HG03039 (cell line): ENCODE results near the gene EFEMP1.
A peak's percentile ranks its signal among the peaks of the same experiment; 100 is the strongest.

Source experiments
- ATAC-seq: cut with Tn5 transposase; IDR thresholded peaks from one replicate; pipeline ENCODE4 v1.9.1; 2021; ENCODE audit warnings: mild to moderate bottlenecking, moderate library complexity; ENCODE audit not compliant: unreplicated experiment

EFEMP1 gene

GRCh38 chr2:55923091-55923981 is at the start of gene EFEMP1:
EFEMP1 (minus strand) TSS chr2:55923782; CDS start chr2:55922440, 1,342 bp downstream.
- ATAC-seq, result peak; percentile 48

- ATAC-seq, result no peak
These were observed 46.9 kb upstream of the EFEMP1 start for GRCh38 chr2:55970500-55970899.

DNA sequence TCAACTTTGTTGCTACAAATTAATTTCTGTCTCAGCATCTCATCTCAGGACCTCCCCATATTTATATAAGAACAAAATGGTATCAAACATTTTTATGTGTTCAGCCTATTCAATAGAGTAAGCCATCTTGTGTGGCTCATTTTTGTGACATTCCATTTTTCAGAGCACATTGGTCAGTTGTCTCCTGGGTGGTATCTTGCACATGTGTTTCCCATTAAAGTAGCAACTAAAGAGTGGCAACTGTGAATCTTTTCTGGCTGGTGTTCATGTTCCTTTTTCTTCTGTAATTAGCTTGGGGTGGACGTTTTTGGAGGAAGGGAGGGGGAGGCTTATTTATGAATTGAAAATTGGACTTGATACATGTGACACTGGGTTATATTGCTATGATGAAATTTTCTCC is 45.4 kb upstream of the EFEMP1 start:
- ATAC-seq, result no peak

GRCh38 chr2:55966401-55967118 is 43.0 kb upstream of the EFEMP1 start:
- no peak for ATAC-seq

GRCh38 chr2:55965966-55966365 is 42.4 kb upstream of the EFEMP1 start:
- no peak for ATAC-seq

- no peak for ATAC-seq
These were observed 41.7 kb upstream of the EFEMP1 start for GRCh38 chr2:55965276-55965675.

DNA sequence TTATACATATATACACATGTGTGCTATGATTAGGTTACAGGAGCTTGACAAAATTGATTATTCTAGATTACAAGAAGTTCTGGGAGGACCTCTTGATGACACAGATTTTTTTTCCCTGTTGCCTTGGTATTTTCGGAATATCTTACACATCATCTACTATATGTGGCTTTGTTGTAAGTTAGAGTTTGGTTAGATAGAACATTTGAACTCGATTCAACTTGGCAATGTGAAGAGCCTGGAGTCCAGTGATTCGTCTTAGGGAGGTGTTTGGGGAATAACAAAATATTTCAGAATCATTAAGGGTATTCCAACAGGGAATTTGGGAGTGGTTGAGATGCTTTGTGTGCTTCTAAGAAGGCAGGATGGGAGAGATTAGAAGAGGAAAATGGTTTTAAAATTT is 39.3 kb upstream of the EFEMP1 start:
- no peak for ATAC-seq

GRCh38 chr2:55961318-55961911 is 37.8 kb upstream of the EFEMP1 start:
- ATAC-seq, result no peak

- no peak for ATAC-seq
These were observed 35.2 kb upstream of the EFEMP1 start for GRCh38 chr2:55958756-55959155.

DNA sequence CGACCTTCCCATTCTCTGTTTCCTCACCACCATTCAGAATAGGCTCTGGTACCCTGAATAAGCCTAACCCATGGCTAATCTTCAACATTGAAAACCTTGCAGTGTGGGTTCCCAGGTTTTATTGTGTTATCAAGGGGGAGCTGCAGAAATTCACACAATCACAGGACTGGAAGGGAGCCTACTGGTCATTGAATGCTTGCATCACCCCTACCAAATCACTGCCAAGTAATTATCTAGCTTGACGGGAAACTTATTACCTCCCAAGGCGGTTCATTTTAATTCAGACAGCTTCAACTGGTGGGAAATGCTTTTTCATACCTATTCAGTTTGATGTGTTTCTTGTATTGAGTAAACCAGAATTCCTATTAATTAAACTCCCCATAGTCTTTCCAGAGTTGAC is 33.6 kb upstream of the EFEMP1 start:
- ATAC-seq, result no peak

DNA sequence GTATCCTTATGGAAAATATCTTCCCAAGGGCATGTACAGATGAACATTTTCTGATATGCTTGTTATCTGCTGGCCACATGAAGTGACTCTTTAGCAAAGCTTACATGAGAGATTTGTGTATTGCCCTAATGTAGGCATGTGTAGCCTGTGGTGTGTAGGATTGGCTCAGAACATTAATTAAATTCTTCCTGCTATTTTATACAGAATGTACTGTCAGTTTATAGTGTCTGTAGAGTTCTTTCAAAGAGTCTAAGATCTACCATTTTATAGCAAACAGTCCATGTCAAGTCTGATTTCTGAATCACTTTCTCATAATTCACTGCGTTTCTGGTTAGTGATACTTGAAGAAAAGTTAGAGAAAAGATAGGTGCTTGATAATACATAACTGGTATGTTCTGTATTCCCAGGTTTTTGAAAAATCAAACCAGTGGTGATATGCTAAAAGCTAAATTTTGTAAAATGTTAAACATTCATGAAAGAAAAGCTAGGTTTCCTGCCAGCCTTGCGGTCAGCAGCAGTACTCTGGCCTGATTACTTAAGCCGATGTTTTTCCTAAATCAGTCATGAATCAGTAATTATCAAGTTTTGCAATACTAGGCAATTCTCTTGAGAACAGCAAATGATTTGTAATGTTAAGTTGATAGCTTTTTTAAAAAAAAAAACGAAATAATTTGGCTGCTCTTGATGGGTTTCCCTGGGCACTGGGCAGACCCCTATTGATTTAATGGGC is 30.9 kb upstream of the EFEMP1 start:
- ATAC-seq, result no peak

DNA sequence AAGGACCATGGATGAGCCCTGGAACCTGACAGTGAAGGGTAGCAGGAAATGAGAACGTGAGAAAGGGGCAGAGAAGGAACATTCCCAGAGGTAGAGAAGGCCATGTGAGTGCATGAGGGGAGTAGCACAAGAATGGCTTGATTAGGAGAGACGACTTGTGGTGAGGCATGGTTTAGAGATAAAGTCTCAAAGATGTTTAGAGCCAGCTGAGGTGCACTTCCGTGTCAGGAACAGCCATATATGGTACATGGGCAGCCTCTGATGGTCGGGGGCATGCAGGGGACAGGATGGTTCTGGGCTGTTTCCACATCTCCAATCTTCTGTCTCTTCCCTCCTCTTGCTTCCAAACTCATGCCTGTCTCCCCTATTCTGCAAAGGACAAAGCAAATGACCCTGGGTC is 28.8 kb upstream of the EFEMP1 start:
- ATAC-seq, result no peak

DNA sequence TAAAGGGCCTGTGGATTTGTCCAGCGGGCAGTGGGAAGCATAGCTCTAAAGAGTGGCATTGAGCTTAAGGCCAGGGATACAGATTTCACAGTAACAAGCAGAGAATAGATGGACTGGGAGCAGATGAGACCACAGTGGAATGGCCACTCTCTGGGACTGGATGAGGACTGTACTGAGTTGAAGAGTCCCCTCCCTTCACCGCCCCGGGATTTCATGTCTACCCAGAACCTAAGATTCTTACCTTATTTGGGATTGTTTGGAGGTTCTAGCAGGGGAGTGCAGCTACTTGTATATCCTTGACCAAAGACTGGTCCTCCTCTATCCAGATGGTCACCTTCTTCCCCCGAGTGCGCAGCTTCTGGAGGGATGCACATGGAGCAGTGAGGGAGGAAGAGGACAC is 28.0 kb upstream of the EFEMP1 start:
- ATAC-seq, result no peak

GRCh38 chr2:55949613-55950012 is 26.0 kb upstream of the EFEMP1 start:
- ATAC-seq, result no peak

DNA sequence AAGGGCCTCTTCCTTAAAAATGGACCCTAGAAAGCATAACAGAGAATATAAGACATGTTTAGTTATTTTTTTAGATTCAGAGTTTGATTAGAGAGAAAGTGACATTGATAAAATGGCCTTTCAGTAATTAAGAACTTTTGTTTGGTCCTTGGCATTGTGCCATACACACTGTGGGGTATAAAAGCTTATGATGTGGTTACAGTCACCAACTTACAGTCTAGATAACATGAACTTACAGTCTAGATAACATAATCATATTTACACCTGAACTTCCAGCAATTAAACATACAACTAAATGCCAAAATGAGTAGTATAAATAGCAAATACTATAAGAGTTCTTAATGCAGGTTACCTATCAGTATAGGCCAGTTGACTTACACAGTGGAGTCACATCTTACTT is 25.6 kb upstream of the EFEMP1 start:
- ATAC-seq, result no peak

DNA sequence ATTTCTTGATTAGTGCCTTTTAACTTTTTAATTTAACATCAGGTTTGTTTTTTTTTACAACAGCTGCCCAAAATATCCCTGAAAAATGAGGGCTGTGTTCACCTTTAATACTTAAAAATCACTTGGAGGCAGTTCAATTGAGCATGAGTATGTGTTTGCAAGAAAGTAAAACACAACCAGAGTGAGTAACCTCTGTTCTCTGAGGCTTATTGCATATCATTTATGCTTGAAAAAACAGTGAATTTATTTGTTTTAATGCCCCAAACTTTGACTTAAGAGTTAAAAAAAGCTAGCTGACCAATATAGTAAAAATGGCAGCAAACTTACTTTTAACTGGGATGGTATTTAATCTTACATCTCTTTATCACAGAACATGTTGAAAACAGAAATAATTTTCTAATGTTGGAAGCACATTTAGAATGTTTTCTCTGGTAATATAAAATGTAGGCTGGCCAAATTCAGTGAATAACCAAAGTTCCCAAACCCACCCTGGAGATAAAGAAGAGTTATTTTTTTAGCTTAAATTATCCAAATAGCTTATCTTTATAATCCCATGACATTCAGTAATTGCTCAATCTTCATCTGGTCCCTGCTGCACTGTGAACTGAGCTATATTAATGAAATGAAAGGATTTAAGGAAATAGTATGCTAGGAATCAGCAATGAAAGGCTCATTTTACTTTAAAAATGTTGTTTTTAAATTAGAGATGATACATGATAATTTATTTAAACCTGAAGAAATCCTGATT is 24.8 kb upstream of the EFEMP1 start:
- ATAC-seq, result no peak

- no peak for ATAC-seq
These were observed 24.2 kb upstream of the EFEMP1 start for GRCh38 chr2:55947752-55948151.

- ATAC-seq, result no peak
These were observed 23.2 kb upstream of the EFEMP1 start for GRCh38 chr2:55946793-55947192.

DNA sequence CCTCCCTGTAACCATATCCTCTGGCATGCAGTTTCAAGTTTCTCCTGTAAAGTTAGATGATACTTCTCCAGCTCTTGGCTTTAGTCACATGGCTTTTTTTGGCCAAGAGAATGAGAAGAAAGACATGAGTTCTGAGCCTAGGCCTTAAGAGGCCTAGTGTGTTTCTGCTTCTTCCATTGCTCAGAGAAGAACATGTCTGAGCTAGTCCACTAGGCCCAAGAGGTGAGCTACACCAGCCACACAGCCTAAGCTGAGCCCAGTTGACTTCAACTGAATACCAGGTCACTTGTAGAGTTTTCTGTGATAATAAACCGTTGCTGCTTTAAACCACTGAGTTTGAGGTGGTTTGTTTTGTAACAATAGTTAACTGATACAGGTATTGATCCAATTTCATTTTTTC is 19.9 kb upstream of the EFEMP1 start:
- ATAC-seq, result no peak

- no peak for ATAC-seq
These were observed 12.8 kb upstream of the EFEMP1 start for GRCh38 chr2:55936351-55936750.
